ENCODE measurements around the gene FCSK. TPM values are rescaled to one million over a fixed set of nuclear protein-coding genes. Genes with fewer than 3 reads are reported as not detected.

Gene FCSK
- total and polyA plus RNA-seq, 2 experiments from 2014 or later = 2.2 to 6.1 TPM

DNA sequence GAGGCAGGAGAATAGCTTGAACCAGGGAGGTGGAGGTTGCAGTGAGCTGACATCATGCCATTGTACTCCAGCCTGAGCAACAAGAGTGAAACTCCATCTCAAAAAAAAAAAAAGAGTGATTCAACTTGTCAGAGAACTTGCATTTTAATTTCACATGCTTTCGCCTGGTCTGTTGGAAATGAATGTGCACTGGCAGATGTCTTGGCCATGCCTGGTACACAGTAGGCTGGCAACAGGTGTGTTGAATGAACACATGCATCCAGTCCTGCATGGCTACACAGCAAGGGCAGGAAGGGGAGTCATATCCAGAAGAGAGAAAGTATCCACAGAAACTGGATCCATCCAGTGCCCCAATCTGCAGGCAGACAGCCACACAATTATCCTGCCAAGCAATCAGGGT lies 57.4 kb downstream of the FCSK start:
- no peak overlapping the region for H3K4me2 ChIP-seq (ENCODE audit: unreplicated experiment)
- no peak overlapping the region for H3K9ac ChIP-seq
- H4K20me1 ChIP-seq (ENCODE audit: insufficient read depth) = no peaks in the 10 kb centered on the region
- no peak overlapping the region for H2AFZ ChIP-seq
- in situ Hi-C loops (cut with MboI) = no loop called here
- H3K9me2 ChIP-seq (ENCODE audit: insufficient read depth) = no peaks in the 10 kb centered on the region
- WGBS, 2 experiments (ENCODE audit: low coverage in 1 of 2, low lambda C conversion rate in 2 of 2, missing lambda C conversion rate in 2 of 2) = 94 to 100% methylated on average over 1 of the region's 1 CpG
- no peak for DNase-seq
- H3K36me3 ChIP-seq (ENCODE audit: low read depth) = peaks cover 56% of the 10 kb centered on the region
- peaks cover 14% of the 10 kb centered on the region for H3K4me1 ChIP-seq (ENCODE audit: insufficient read depth)
- no peak for TF ChIP-seq EZH2phosphoT487 (IDR thresholded peaks at IDR 0.05; ENCODE audit: insufficient read depth, low read depth)
- no peak for TF ChIP-seq EZH2 (IDR thresholded peaks at IDR 0.05; ENCODE audit: insufficient read depth, poor library complexity, severe bottlenecking)
- H3F3A ChIP-seq (ENCODE audit: insufficient read depth) = peaks cover 31% of the 10 kb centered on the region
- H3K4me3 ChIP-seq = no peak overlapping the region
- no peaks in the 10 kb centered on the region for H3K27me3 ChIP-seq (replicated peaks; ENCODE audit: insufficient read depth)
- no peaks in the 10 kb centered on the region for H3K9me3 ChIP-seq (ENCODE audit: low read depth)
- H3K79me2 ChIP-seq (ENCODE audit: insufficient read depth) = no peaks in the 10 kb centered on the region
- peak overlapping the region; percentile 70 for H3K27ac ChIP-seq

DNA sequence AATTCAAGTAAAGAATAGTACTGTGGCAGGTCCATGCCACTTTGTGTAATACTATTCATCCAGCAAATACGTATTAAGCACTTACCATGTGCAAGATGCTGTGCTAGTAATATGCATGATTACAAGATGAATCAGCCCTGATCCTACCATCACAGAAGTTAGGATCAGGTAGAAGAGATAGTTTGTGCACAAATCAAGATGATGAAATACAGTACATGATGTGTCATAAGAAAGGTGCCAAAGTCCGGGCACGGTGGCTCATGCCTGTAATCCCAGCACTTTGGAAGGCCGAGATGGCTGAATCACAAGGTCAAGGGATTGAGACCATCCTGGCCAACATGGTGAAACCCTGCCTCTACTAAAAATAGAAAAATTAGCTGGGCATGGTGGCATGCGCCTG lies 58.1 kb downstream of the FCSK start:
- peaks cover 54% of the 10 kb centered on the region for H3K36me3 ChIP-seq (ENCODE audit: low read depth)
- no peak overlapping the region for H3K4me3 ChIP-seq
- TF ChIP-seq EZH2phosphoT487 (IDR thresholded peaks at IDR 0.05; ENCODE audit: insufficient read depth, low read depth) (no peak), EZH2 (IDR thresholded peaks at IDR 0.05; ENCODE audit: insufficient read depth, poor library complexity, severe bottlenecking) (no peak)
- no peaks in the 10 kb centered on the region for H3K79me2 ChIP-seq (ENCODE audit: insufficient read depth)
- H3F3A ChIP-seq (ENCODE audit: insufficient read depth) = peaks cover 31% of the 10 kb centered on the region
- no peaks in the 10 kb centered on the region for H3K9me2 ChIP-seq (ENCODE audit: insufficient read depth)
- H3K9me3 ChIP-seq (ENCODE audit: low read depth) = no peaks in the 10 kb centered on the region
- H4K20me1 ChIP-seq (ENCODE audit: insufficient read depth) = no peaks in the 10 kb centered on the region
- in situ Hi-C loops (cut with MboI) = no loop called here
- peak overlapping the region; percentile 70 for H3K27ac ChIP-seq
- no peak overlapping the region for H3K4me2 ChIP-seq (ENCODE audit: unreplicated experiment)
- WGBS, 2 experiments (ENCODE audit: low coverage in 1 of 2, low lambda C conversion rate in 2 of 2, missing lambda C conversion rate in 2 of 2) = 6 to 11% methylated on average over 5 of the region's 5 CpGs
- no peak overlapping the region for H2AFZ ChIP-seq
- DNase-seq = peak; percentile 78
- H3K4me1 ChIP-seq (ENCODE audit: insufficient read depth) = peaks cover 14% of the 10 kb centered on the region
- H3K27me3 ChIP-seq (replicated peaks; ENCODE audit: insufficient read depth) = no peaks in the 10 kb centered on the region
- no peak overlapping the region for H3K9ac ChIP-seq

DNA sequence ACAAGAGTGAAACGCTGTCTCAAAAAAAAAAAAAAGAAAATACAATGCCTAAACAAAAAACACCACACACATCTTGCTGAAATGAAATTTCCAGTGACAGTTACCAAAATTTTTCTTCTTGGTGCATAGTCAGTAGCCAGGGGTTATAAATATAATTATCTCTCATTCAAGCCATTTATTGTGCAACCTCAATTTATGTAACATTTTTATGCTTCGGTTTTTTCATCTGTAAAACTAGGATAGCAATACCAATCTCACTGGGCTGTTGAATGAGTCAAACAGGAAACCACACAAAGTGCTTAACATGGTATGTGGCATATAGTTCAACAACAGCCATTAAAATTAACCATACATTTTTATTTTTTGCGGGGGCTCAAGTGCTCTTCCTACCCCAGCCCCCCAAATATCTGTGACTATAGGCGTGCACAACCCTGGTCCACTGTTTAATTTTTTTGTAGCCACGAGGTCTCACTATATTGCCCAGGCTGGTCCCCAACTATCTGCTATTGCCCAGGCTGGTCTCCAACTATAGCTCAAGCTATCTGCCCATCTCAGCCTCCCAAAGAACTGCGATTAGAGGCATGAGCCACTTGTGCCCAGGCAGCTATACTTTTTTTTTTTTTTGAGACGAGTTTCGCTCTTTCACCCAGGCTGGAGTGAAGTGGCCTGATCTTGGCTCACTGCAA lies 66.4 kb downstream of the FCSK start:
- Histone ChIP-seq H3K36me3 (ENCODE audit: low read depth) (peaks cover 15% of the 10 kb centered on the region), H3F3A (ENCODE audit: insufficient read depth) (0 out of 2 replicates have a peak, but pooled peaks cover 5% of the 10 kb centered on the region), H2AFZ (no peak overlapping the region), H3K4me1 (ENCODE audit: insufficient read depth) (peaks cover 16% of the 10 kb centered on the region), H3K9me2 (ENCODE audit: insufficient read depth) (no peaks in the 10 kb centered on the region), H3K27ac (peak overlapping the region; percentile 19; the same call in 1 of the 2 replicates), H3K4me2 (ENCODE audit: unreplicated experiment) (no peak overlapping the region), H3K27me3 (replicated peaks; ENCODE audit: insufficient read depth) (no peaks in the 10 kb centered on the region), H3K9me3 (ENCODE audit: low read depth) (no peaks in the 10 kb centered on the region), H4K20me1 (ENCODE audit: insufficient read depth) (no peaks in the 10 kb centered on the region), H3K79me2 (ENCODE audit: insufficient read depth) (peaks cover 55% of the 10 kb centered on the region), H3K9ac (no peak overlapping the region), H3K4me3 (no peak overlapping the region)
- in situ Hi-C loops (cut with MboI) = no loop called here
- DNase-seq = peak; percentile 80
- TF ChIP-seq EZH2 (IDR thresholded peaks at IDR 0.05; ENCODE audit: insufficient read depth, poor library complexity, severe bottlenecking) (no peak), EZH2phosphoT487 (IDR thresholded peaks at IDR 0.05; ENCODE audit: insufficient read depth, low read depth) (no peak)
- 70 to 71% methylated on average over 8 of the region's 8 CpGs for WGBS, 2 experiments (ENCODE audit: low coverage in 1 of 2, low lambda C conversion rate in 2 of 2, missing lambda C conversion rate in 2 of 2)

DNA sequence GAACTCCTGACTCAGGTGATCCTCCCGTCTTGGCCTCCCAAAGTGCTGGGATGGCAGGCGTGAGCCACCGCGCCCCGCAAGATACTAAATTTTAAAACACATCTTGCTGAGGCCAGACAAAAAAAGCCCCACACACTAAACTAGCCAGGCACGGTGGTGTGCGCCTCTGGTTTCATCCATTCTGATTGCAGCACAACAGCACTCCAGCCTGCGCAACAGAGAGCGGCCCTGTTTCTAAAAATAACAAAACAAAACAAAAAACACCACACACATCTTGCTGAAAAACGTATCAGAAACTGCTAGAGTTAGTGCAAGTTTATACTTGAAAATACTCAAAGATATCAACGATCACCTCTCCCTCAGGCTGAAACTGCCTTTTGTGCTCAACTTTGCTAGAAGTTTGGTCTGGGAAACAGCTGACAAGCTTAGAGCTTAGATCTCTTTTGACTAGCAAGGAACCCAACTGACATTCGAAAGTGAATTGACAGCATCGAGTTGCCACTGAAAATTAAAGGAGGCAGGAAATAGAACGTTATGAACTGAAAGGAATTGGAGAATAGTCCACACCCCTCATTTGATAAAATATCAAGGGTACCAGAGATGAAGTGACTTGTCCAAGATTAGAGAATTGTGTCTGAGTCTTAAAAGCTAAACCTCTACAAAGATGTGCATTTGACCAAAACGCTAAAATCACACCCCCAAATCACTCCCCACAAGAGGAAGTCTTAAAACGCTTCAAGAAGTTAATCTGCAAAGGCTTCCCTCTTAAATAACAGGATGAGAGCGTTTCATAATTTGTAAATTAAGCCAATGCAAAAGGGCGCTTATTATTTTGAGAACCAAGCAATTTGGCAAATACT lies 68.1 kb downstream of the FCSK start:
- Histone ChIP-seq H3K4me2 (ENCODE audit: unreplicated experiment) (peak overlapping the region; percentile 95), H3K36me3 (ENCODE audit: low read depth) (peaks cover 19% of the 10 kb centered on the region), H2AFZ (peak overlapping the region; percentile 89), H3K4me3 (peak overlapping the region; percentile 96), H3F3A (ENCODE audit: insufficient read depth) (peaks cover 18% of the 10 kb centered on the region; the same call in 1 of the 2 replicates), H4K20me1 (ENCODE audit: insufficient read depth) (no peaks in the 10 kb centered on the region), H3K27me3 (replicated peaks; ENCODE audit: insufficient read depth) (no peaks in the 10 kb centered on the region), H3K27ac (peak overlapping the region; percentile 92), H3K9me2 (ENCODE audit: insufficient read depth) (no peaks in the 10 kb centered on the region), H3K9me3 (ENCODE audit: low read depth) (no peaks in the 10 kb centered on the region), H3K9ac (peak overlapping the region; percentile 99), H3K4me1 (ENCODE audit: insufficient read depth) (peaks cover 27% of the 10 kb centered on the region), H3K79me2 (ENCODE audit: insufficient read depth) (peaks cover 71% of the 10 kb centered on the region)
- WGBS, 2 experiments (ENCODE audit: low coverage in 1 of 2, low lambda C conversion rate in 2 of 2, missing lambda C conversion rate in 2 of 2) = 55 to 56% methylated on average over 18 of the region's 18 CpGs
- in situ Hi-C loops (cut with MboI) = no loop called here
- no peak for TF ChIP-seq EZH2phosphoT487 (IDR thresholded peaks at IDR 0.05; ENCODE audit: insufficient read depth, low read depth)
- no peak for DNase-seq
